Sigmoid colon (tissue), 7 donors: ENCODE results near the gene FARP2. TPM values are rescaled to one million over a fixed set of nuclear protein-coding genes. Genes with fewer than 3 reads are reported as not detected.

ENCODE experiments used
- DNase-seq: peaks from one replicate; pipeline ENCODE4 v3.0.0-alpha.2; 2019
- H3K27ac ChIP-seq, 4 donors: fragments of 200-600 bp; sonication (generic); one replicate each; pipeline ENCODE4 v1.5.1; 2016 to 2019; ENCODE audit warnings: mild to moderate bottlenecking in 1 of 4
- H3K27me3 ChIP-seq, 3 donors: fragments of 200-600 bp; sonication (generic); one replicate each; pipeline ENCODE4 v1.5.1; 2019; ENCODE audit warnings: mild to moderate bottlenecking in 1 of 3
- H3K36me3 ChIP-seq, 4 donors: fragments of 200-600 bp; sonication (generic); one replicate each; pipeline ENCODE4 v1.5.1; 2016 to 2019
- H3K4me1 ChIP-seq, 4 donors: fragments of 200-600 bp; sonication (generic); one replicate each; pipeline ENCODE4 v1.5.1; 2017 to 2019
- H3K4me3 ChIP-seq, 4 donors: fragments of 200-600 bp; sonication (generic); one replicate each; pipeline ENCODE4 v1.5.1; 2017 to 2019; ENCODE audit warnings: mild to moderate bottlenecking in 2 of 4, moderate library complexity in 1 of 4
- H3K9me3 ChIP-seq, 4 donors: fragments of 200-600 bp in 3 of 4; sonication (generic) in 3 of 4; one replicate each; pipeline versions ENCODE4 v1.5.1 to v1.6.1; 2013 to 2019
- EP300 ChIP-seq, 4 donors: sonication (generic); formaldehyde crosslinking; IDR thresholded peaks; one replicate each; pipeline ENCODE4 v1.6.1; 2017; ENCODE audit warnings: antibody characterized with exemption in 4 of 4
- POLR2A ChIP-seq, 2 donors: fragments of 450-650 bp; IDR thresholded peaks; one replicate each; pipeline ENCODE4 v1.6.1; 2016; ENCODE audit warnings: antibody characterized with exemption in 2 of 2, mild to moderate bottlenecking in 2 of 2, moderate library complexity in 2 of 2
- POLR2AphosphoS5 ChIP-seq, 4 donors: sonication (generic); formaldehyde crosslinking; IDR thresholded peaks; one replicate each; pipeline ENCODE4 v1.6.1; 2017; ENCODE audit warnings: antibody characterized with exemption in 4 of 4
- WGBS, 2 donors: extraction: QIAGEN DNeasy Blood & Tissue Kit; methylation state at CpG; one replicate each; pipeline ENCODE4 v1.1.7; 2013; 5-methylcytosine and 5-hydroxymethylcytosine counted together
- intact Hi-C: fragments of 100-400 bp; cut with DNase I; formaldehyde crosslinking; loops from one replicate; pipeline ENCODE4 v1.15.1; 2023
- polyA plus RNA-seq, 3 donors: library from polyadenylated mRNA; stranded (reverse); fragments of 200-250 nt; gene quantifications; one replicate each; pipeline ENCODE4 v1.2.3, GENCODE V29; 2013
- total RNA-seq, 4 donors: library from RNA; depleted of rRNA; stranded (reverse); fragments of >200 nt; gene quantifications; one replicate each; pipeline ENCODE4 v1.1.0, GENCODE V29; 2016
- TF ChIP-seq, protein P1 (sequence below), 4 experiments: fragments of 450-650 bp in 3 of 4; fragments of 200-600 bp in 1 of 4; IDR thresholded peaks; one replicate each; pipeline ENCODE4 v1.5.1; 2016 to 2019; ENCODE audit warnings: antibody characterized with exemption in 4 of 4, mild to moderate bottlenecking in 3 of 4, moderate library complexity in 2 of 4
- donor health status: healthy with polysubstance abuse.
- donor health status: Bipolar disorder and iron deficiency.
- donor health status: healthy.

Gene FARP2
- total and polyA plus RNA-seq, 7 donors, result 19.3 to 41.6 (median 28.5) TPM

DNA sequence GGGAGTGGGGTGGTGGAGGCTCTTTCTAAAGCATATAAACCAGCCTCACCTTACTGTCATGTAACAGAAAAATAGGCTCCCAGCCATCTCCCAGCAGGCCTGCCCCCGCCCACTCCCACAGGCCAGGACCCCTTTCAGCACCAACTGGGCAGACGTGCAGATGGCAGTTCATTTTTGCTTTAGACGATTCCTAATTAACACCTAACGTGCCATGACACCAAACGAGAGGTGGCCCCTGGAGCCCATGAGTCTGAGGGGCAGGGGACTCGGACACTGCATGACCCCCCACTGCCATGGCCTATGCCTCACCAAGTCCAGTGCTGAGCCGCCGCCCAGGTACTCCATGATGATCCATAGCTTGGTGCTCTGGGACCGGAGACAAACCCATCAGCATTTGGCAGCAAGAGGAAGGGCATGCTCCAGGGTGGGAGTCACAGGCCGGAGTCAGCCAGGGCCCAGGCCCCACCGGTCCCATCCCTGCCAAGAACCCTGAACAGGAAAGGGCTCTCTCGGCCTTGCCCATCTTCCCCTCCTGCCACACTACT, 144.4 kb downstream of the FARP2 start:
- intact Hi-C loops, result no loop called here
- DNase-seq, result no peak
- Histone ChIP-seq H3K27ac (no peak overlapping the region), H3K4me3 (no peak overlapping the region), H3K27me3 (no peaks in the 10 kb centered on the region), H3K4me1 (peaks cover 0 to 10% (median 7%) of the 10 kb centered on the region in 4 donors), H3K9me3 (no peaks in the 10 kb centered on the region), H3K36me3 (peaks cover 0 to 58% (median 24%) of the 10 kb centered on the region in 4 donors)
- WGBS, 2 donors, result 92 to 93% methylated on average over 12 of the region's 12 CpGs
- TF ChIP-seq POLR2AphosphoS5 (IDR thresholded peaks at IDR 0.05), result no peak
- no peak for TF ChIP-seq POLR2A (IDR thresholded peaks at IDR 0.05)
- TF ChIP-seq EP300 (IDR thresholded peaks at IDR 0.05), result no peak
- TF ChIP-seq, protein P1, sequence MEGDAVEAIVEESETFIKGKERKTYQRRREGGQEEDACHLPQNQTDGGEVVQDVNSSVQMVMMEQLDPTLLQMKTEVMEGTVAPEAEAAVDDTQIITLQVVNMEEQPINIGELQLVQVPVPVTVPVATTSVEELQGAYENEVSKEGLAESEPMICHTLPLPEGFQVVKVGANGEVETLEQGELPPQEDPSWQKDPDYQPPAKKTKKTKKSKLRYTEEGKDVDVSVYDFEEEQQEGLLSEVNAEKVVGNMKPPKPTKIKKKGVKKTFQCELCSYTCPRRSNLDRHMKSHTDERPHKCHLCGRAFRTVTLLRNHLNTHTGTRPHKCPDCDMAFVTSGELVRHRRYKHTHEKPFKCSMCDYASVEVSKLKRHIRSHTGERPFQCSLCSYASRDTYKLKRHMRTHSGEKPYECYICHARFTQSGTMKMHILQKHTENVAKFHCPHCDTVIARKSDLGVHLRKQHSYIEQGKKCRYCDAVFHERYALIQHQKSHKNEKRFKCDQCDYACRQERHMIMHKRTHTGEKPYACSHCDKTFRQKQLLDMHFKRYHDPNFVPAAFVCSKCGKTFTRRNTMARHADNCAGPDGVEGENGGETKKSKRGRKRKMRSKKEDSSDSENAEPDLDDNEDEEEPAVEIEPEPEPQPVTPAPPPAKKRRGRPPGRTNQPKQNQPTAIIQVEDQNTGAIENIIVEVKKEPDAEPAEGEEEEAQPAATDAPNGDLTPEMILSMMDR (IDR thresholded peaks at IDR 0.05), result no peak

DNA sequence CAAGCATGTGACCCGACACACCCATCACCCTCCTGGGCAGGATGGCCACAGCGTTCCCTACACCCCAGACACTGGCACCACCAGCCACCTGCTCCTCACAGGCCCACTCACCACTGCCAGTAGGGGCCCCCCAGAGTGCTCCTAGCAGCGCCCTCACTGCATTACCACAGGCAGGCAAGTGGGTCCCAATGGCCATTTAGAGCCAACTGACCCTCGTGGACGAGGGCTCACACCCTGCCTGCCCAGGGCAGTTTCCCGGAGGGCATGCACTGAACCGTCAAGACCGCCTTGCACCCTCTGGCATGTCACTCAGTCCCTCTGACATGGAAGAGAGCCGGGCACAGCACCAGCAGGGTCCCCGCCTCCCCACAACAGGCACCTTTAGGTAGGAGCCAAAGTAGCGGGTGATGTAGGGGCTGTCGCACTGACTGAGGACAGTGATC, 145.0 kb downstream of the FARP2 start:
- H3K36me3 ChIP-seq, result peaks cover 0 to 52% (median 17%) of the 10 kb centered on the region in 4 donors
- TF ChIP-seq, protein P1 (IDR thresholded peaks at IDR 0.05), result no peak
- peak in 1 of 4 donors; percentile 5 for TF ChIP-seq POLR2AphosphoS5 (IDR thresholded peaks at IDR 0.05)
- no peak for TF ChIP-seq POLR2A (IDR thresholded peaks at IDR 0.05)
- no peak for TF ChIP-seq EP300 (IDR thresholded peaks at IDR 0.05)

DNA sequence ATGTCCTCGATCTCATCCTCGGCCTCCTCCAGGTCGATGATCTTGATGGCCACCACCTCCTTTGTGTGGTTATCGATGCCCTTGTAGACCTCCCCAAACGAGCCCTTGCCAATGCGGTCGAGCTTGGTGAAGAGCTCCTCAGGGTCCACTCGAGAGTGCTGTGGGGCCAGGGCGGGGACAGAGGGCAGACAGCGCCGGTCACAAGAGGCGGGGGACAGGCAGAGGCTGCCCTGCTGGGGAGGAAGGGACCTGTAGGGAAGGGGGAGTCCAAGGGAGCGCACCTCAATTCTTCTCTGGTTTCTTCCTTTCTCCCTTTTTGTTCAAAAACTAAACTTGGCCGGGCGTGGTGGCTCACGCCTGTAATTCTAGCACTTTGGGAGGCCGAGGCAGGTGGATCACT, 145.5 kb downstream of the FARP2 start:
- H3K36me3 ChIP-seq, result peaks cover 0 to 48% (median 15%) of the 10 kb centered on the region in 4 donors
- no peak for DNase-seq
- H3K4me3 ChIP-seq, result no peak overlapping the region
- H3K27ac ChIP-seq, result no peak overlapping the region
- no peaks in the 10 kb centered on the region for H3K27me3 ChIP-seq
- H3K4me1 ChIP-seq, result peaks cover 0 to 21% (median 15%) of the 10 kb centered on the region in 4 donors
- WGBS, 2 donors, result 94 to 96% methylated on average over 17 of the region's 17 CpGs
- intact Hi-C loops, result no loop called here
- no peaks in the 10 kb centered on the region for H3K9me3 ChIP-seq
- TF ChIP-seq, protein P1 (IDR thresholded peaks at IDR 0.05), result no peak
- TF ChIP-seq POLR2A (IDR thresholded peaks at IDR 0.05) (no peak), EP300 (IDR thresholded peaks at IDR 0.05) (no peak), POLR2AphosphoS5 (IDR thresholded peaks at IDR 0.05) (no peak)

More for the DNA sequence above, 145.0 kb downstream of the FARP2 start:
- WGBS, 2 donors, result 90 to 91% methylated on average over 12 of the region's 12 CpGs
- H3K4me1 ChIP-seq, result peaks cover 0 to 17% (median 11%) of the 10 kb centered on the region in 4 donors
- H3K9me3 ChIP-seq, result no peaks in the 10 kb centered on the region
- no peak for DNase-seq
- H3K4me3 ChIP-seq, result no peak overlapping the region
- intact Hi-C loops, result no loop called here
- no peaks in the 10 kb centered on the region for H3K27me3 ChIP-seq
- H3K27ac ChIP-seq, result no peak overlapping the region

DNA sequence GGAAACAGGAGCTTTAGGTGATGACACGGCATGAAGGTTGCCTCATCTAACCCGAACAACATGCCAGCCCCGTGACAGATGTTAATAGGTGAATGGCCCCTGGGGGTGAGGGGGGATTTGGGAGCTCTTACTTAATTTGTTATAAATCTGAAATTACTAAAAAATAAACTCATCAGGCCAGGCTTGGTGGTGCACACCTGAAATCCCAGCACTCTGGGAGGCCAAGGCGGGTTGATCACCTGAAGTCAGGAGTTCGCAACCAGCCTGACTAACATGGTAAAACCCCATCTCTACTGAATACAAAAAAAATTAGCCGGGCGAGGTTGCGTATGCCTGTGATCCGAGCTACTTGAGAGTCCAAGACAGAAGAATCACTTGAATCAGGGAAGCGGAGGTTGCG, 146.2 kb downstream of the FARP2 start:
- intact Hi-C loops, result no loop called here
- peaks cover 0 to 40% (median 12%) of the 10 kb centered on the region in 4 donors for H3K36me3 ChIP-seq

More for the DNA sequence above, 146.2 kb downstream of the FARP2 start:
- H3K27ac ChIP-seq, result no peak overlapping the region
- DNase-seq, result no peak
- no peak overlapping the region for H3K4me3 ChIP-seq
- no peaks in the 10 kb centered on the region for H3K27me3 ChIP-seq
- 93 to 97% methylated on average over 11 of the region's 11 CpGs for WGBS, 2 donors
- TF ChIP-seq POLR2A (IDR thresholded peaks at IDR 0.05) (no peak), EP300 (IDR thresholded peaks at IDR 0.05) (no peak), POLR2AphosphoS5 (IDR thresholded peaks at IDR 0.05) (no peak)
- TF ChIP-seq, protein P1 (IDR thresholded peaks at IDR 0.05), result no peak
- H3K9me3 ChIP-seq, result no peaks in the 10 kb centered on the region
- peaks cover 0 to 28% (median 22%) of the 10 kb centered on the region in 4 donors for H3K4me1 ChIP-seq
